PC-3 (cell line): ENCODE measurements around the gene DRAM1.

Experiments used
- CTCF ChIP-seq: fragments of 300-600 bp; sonication (generic); conservative IDR thresholded peaks from 2 replicates; pipeline ENCODE4 v1.5.1; 2017; ENCODE audit warnings: antibody characterized with exemption, low read depth, mild to moderate bottlenecking, low read length
- EZH2phosphoT487 ChIP-seq: fragments of 300-600 bp; sonication (generic); IDR thresholded peaks from 2 replicates; pipeline ENCODE4 v1.6.1; 2018; ENCODE audit warnings: mild to moderate bottlenecking, antibody characterized with exemption, low read length, borderline replicate concordance

- TF ChIP-seq CTCF, result no peak
- TF ChIP-seq EZH2phosphoT487, result no peak
Observed at GRCh38 chr12:101855364-101855884, 22.0 kb upstream of the DRAM1 start.
